GM12801 (cell line): ENCODE measurements around the gene AUNIP.

ENCODE experiments used
- CTCF ChIP-seq: IDR thresholded peaks from one replicate; pipeline ENCODE4 v1.5.1; 2011; ENCODE audit warnings: control low read depth; ENCODE audit not compliant: insufficient read length; ENCODE audit errors: extremely low read depth

The AUNIP gene

GRCh38 chr1:25809929-25810328 is 49.3 kb downstream of the AUNIP start:
- no peak for TF ChIP-seq CTCF

GRCh38 chr1:25809283-25809926 is 49.9 kb downstream of the AUNIP start:
- no peak for TF ChIP-seq CTCF

GRCh38 chr1:25808481-25809244 is 50.6 kb downstream of the AUNIP start:
- TF ChIP-seq CTCF = no peak

- no peak for TF ChIP-seq CTCF
Observed at GRCh38 chr1:25807480-25808390, 51.5 kb downstream of the AUNIP start.

- no peak for TF ChIP-seq CTCF
Observed at GRCh38 chr1:25806418-25806817, 52.8 kb downstream of the AUNIP start.

- no peak for TF ChIP-seq CTCF
Observed at GRCh38 chr1:25805863-25806225, 53.4 kb downstream of the AUNIP start.
